Measurements from ENCODE around the gene SPG11.

- TF ChIP-seq CTCF (IDR thresholded peaks at IDR 0.05): no peak
- TF ChIP-seq POLR2A (IDR thresholded peaks at IDR 0.05): no peak
Measured at GRCh38 chr15:44573386-44573785, 90.1 kb downstream of the SPG11 start.
